ENCODE measurements around the gene VAT1.

The VAT1 gene

DNA sequence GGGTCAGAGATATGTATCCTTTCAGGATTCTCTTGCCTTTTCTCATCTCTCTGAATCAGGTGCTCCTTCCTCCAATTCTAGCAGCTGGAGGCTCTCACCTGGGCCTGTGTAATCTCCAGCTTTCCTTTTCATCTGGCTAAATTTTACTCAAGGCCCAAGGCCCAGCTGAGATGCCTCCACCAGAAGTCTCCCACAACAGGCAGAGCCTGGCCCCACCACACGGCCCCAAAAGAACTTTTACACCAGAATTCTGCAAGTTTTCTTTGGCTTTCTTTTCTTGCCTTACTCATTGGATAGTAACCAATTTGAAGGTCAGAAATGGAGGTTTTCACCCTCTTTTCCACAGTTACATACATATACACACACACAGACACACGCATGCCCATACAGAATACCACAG, 17.5 kb upstream of the VAT1 start:
- TF ChIP-seq, protein P1, sequence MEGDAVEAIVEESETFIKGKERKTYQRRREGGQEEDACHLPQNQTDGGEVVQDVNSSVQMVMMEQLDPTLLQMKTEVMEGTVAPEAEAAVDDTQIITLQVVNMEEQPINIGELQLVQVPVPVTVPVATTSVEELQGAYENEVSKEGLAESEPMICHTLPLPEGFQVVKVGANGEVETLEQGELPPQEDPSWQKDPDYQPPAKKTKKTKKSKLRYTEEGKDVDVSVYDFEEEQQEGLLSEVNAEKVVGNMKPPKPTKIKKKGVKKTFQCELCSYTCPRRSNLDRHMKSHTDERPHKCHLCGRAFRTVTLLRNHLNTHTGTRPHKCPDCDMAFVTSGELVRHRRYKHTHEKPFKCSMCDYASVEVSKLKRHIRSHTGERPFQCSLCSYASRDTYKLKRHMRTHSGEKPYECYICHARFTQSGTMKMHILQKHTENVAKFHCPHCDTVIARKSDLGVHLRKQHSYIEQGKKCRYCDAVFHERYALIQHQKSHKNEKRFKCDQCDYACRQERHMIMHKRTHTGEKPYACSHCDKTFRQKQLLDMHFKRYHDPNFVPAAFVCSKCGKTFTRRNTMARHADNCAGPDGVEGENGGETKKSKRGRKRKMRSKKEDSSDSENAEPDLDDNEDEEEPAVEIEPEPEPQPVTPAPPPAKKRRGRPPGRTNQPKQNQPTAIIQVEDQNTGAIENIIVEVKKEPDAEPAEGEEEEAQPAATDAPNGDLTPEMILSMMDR (IDR thresholded peaks at IDR 0.05; ENCODE audit: low read depth, low read length) = no peak
- H3K4me3 ChIP-seq (ENCODE audit: low read depth, low read length) = no peak overlapping the region
- in situ Hi-C loops (cut with HindIII; ENCODE audit: low sequenced_read_pairs) = no loop called here
- no peak for DNase-seq (ENCODE audit: low read depth, low spot score)

DNA sequence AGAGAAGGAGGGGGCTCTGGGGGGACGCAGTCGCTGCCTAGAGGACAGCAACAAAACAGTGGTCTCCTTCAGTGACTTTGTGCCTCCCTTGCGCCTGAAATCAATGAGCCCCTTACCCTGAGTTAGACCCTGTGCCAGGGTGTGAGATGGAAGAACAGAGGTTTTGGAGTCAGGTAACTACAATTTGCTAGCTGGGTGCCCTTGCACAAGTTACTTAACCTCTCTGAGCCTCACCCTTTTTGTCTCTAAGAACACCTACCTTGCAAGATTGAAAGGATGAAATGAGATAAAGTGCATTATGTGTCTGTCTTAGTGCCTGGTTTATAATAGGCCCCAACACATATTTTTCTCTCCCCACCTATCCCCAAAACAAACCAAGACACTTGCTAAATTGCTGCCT, 12.7 kb upstream of the VAT1 start:
- TF ChIP-seq, protein P1 (IDR thresholded peaks at IDR 0.05; ENCODE audit: low read depth, low read length) = no peak
- in situ Hi-C loops (cut with HindIII; ENCODE audit: low sequenced_read_pairs) = no loop called here
- DNase-seq (ENCODE audit: low read depth, low spot score) = no peak
- H3K4me3 ChIP-seq (ENCODE audit: low read depth, low read length) = no peak overlapping the region

DNA sequence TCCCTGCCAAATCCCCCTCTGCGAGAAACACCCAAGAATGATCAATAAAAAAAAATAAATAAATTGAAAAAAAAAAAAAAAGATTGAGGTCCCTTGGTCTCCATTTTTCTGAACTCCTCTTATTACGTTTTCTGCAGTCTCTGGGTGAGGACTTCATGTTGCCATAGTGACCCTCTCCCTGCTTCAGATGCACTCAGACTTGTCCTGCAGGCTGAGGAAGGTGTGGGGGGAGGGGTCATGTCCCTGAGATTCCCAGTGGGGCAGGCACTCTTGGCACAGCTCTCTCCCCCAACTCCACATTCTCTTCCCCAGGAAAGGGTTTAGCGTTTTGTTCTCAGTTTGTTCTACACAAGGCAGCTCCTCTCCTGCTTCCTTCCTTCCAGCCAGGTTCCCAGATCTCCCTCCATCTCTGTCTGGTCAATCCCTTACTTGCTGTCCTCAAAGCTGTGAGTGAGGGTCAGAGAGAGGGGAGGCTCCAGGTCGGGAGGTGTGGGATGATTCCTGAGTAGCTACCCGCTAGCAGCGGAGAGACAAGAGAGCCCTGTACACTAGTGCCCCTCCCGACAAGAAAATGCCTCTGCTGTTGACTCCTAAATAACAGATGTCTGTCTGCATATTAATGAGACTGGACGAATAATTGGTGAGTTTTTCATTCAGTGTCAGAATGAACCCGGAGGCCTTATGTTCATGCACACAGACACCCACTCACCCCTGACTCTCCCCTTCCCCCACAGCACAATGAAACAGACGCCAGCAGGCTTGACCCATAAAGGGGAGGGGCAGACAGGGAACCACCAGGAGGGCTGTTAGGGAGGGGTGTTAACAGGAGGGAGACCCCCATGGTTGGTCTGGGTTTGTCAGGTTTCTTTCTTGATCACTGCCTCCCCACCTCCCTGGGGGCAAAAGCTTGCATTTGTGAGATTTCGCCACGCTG, 12.0 kb upstream of the VAT1 start:
- TF ChIP-seq, protein P1 (IDR thresholded peaks at IDR 0.05; ENCODE audit: low read depth, low read length) = no peak
- in situ Hi-C loops (cut with HindIII; ENCODE audit: low sequenced_read_pairs) = no loop called here

DNA sequence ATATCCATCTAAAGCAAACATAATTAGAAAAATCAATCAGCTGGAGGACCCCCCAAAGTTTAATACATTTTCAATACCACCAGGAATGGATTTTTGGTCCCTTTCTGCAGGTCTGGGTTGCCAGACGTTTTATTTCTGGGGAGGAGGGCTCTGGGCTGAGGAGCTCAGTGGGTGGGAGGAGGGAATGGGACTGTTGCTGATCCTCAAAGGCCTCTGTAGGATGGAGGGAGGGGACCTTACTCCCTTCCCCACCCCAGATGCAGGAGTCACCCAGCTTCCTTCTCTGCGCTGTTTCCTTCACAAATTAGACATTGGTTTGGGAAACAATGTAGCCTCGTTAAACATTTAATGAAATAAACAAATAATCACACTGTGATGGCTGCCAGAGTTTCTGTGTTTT, 9.5 kb upstream of the VAT1 start:
- in situ Hi-C loops (cut with HindIII; ENCODE audit: low sequenced_read_pairs) = no loop called here
- no peak overlapping the region for H3K4me3 ChIP-seq (ENCODE audit: low read depth, low read length)
- TF ChIP-seq, protein P1 (IDR thresholded peaks at IDR 0.05; ENCODE audit: low read depth, low read length) = no peak
- no peak for DNase-seq (ENCODE audit: low read depth, low spot score)

More for the DNA sequence above, 12.0 kb upstream of the VAT1 start:
- H3K4me3 ChIP-seq (ENCODE audit: low read depth, low read length) = no peak overlapping the region
- no peak for DNase-seq (ENCODE audit: low read depth, low spot score)

DNA sequence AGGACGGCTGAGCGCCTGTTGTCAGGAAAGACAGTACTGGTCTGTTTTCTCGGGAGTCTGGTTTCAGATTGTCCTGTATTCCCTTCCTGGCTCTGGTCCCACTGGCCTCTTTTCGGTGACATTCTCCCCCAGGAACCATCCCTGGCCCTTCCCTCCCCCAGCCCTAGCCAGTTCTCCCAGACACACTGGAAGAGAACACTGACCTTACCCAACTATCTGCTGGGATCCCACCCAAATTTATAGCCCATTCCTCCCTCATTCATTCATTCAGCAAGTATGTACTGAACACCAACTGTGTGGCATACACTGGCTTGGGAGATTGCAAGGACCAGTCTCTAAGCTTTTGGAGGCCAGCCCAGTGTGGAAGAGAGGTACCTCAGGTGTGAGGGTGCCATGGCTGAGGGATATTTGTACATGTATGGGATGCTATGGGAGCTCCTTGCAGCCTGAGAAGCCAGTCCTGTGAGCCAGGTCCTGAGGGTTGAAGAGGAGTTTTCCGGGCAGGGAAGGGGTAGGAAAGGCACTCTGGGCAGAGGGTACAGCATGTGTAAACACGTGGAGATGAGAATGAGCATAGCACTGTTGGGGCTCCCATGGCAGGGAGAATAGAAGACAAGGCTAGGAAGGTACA, 8.1 kb upstream of the VAT1 start:
- no peak overlapping the region for H3K4me3 ChIP-seq (ENCODE audit: low read depth, low read length)
- TF ChIP-seq, protein P1 (IDR thresholded peaks at IDR 0.05; ENCODE audit: low read depth, low read length) = no peak
- in situ Hi-C loops (cut with HindIII; ENCODE audit: low sequenced_read_pairs) = no loop called here
- DNase-seq (ENCODE audit: low read depth, low spot score) = no peak

DNA sequence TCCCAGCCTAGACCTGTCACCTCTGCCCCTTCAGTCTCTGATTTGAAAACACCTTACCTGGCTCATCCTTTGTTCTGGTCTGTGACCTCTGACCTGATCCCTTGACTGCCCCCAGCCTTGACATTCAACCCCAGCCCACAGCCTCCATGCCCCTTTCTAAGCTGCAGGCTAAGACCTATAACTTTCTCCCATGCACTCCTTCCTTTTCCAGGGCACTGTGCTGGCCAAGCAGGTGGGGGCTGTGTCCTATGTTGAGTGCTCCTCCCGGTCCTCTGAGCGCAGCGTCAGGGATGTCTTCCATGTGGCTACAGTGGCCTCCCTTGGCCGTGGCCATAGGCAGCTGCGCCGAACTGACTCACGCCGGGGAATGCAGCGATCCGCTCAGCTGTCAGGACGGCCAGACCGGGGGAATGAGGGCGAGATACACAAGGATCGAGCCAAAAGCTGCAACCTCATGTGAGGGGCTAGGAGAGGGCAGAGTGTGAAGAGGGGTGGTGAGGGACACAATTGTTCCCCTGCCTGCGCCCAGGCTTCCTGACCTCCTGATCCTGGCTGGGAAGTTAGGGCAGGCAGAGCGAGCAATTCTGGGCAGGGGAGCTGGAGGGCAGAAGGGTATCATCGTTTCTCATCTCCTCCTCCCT, 6.2 kb upstream of the VAT1 start:
- in situ Hi-C loops (cut with HindIII; ENCODE audit: low sequenced_read_pairs) = no loop called here

More for the DNA sequence above, 6.2 kb upstream of the VAT1 start:
- no peak overlapping the region for H3K4me3 ChIP-seq (ENCODE audit: low read depth, low read length)
- TF ChIP-seq, protein P1 (IDR thresholded peaks at IDR 0.05; ENCODE audit: low read depth, low read length) = no peak
- no peak for DNase-seq (ENCODE audit: low read depth, low spot score)

Data from astrocyte of the spinal cord (primary cell).